T-helper 2 cell (primary cell): ENCODE results near the gene EMC10.
A peak's percentile ranks its signal among the peaks of the same experiment; 100 is the strongest.
"Not testable (repeated sequence)": the region's sequence is repeated elsewhere in the genome, so short reads cannot be mapped to it uniquely, and the experiment has no call there.

ENCODE experiments used
- DNase-seq, 5 experiments: peaks; one replicate each; pipeline versions ENCODE4 v3.0.0 to v3.0.0-alpha.2; 2012 to 2022

Gene EMC10

GRCh38 chr19:50516456-50516855, 40.1 kb downstream of the EMC10 start:
- DNase-seq, result no peak

- DNase-seq, result no peak
These were observed 40.8 kb downstream of the EMC10 start for GRCh38 chr19:50516964-50517703.

DNA sequence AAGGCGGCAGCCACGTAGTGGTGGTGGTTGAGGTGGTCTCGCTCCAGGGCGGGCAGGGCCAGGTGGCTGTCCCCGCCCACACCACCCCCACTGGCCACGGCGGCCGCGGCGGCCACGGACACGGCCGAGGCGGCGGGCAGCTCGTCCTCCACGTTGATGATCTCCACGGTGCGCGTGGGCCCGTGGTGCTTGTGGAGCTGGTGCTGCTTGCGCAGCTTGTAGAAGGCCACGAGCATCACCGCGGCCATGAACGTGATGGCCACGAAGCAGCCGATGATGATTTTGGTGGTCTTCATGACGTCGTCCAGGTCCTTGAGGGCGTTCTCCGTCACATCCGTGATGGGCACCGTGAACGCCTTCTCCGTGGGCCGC, 41.4 kb downstream of the EMC10 start:
- no peak for DNase-seq

DNA sequence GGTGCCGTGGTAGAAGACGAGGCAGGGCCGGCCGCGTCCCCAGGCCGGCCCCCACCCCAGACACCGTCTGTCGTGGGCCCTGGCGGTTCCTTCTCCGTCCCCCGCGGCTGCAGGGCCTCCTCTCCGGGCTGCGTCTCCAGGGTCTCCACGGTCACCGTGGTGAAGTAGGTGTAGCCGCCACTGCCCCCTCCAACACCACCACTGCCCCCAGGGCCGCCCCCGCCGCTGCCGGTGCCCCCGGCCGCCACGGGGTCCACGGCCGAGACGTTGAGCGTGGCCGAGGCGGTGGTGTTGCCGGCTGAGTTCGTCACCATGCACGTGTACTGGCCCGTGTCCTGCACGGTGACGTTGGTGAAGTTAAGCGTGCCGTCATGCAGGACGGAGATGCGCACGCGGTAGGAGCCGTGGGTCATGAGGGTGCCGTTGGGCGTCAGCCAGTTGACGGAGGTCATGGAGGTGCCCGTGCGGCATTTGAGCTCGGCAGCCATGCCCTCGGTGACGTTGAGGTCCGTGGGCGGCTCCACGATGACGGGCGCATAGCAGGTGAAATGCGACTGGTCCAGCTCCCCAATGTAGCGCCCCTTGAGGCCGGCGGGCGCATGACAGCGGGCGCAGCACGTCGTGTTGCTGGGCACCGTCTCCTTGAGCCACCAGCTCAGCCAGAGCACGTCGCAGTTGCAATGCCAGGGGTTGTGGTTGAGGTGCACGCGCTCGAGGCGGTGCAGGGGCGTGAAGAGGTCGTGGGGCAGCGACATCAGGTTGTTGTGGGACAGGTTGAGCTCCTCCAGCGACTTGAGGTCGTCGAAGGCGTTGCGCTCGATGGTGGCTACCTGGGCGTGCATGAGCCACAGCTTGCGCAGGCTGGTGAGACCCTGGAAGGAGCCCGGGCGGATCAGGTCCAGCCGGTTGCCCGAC, 42.0 kb downstream of the EMC10 start:
- DNase-seq, result no peak

DNA sequence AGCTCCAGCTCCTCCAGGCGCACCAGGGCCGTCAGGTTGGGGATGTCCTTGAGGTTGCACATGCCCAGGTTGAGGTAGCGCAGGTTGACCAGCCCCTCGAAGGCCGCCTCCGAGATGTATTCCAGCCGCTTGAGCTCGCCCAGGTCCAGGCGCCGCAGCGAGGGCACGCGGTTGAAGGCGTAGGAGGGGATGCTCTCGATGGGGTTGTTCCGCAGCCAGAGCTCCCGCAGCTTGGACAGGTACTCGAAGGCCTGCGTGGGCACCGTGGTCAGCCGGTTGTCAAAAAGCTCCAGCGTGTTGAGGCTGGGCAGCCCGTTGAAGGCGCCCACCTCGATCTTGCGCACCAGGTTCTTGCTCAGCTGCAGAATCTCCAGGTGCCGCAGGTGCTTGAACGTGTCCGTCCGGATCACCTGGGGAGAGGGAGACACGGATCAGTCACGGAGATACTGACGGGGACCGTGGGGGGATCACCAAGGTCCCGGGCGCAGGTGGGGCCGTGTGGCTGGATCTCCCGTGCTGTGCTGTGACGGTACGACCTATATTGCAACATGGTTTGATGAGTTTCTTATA, 42.8 kb downstream of the EMC10 start:
- no peak for DNase-seq

DNA sequence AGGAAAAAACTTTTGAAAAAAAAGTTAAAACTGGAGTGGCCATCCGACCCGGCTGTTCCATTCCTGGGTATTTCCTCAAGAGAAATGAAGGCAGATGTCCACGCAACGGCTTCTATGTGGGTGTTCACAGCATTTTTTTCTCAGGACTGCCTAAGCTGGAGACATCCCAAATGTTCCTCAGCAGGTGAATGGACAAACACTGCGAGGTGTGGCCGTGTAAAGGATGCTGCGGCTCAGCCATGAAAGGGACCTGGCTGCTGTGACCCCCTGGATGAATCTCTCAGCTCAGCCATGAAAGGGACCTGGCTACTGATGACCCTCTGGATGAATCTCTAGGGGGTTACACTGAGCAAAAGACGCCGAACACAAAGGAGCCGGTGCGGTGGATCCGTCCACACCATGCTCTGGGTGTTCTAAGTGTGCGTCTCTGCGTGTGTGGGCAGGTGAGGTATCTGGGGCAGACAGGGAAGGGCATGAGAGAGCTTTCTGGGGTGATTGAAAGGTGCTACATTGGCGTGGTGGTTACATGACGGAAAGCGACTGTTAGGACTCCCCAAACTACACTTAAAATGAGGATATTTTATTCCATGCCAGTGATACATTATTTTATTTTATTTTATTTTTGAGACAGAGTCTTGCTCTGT, 44.6 kb downstream of the EMC10 start:
- no peak for DNase-seq

- no peak for DNase-seq
These were observed 46.6 kb downstream of the EMC10 start for GRCh38 chr19:50522881-50523280.

GRCh38 chr19:50528052-50528451, 51.7 kb downstream of the EMC10 start:
- DNase-seq, result not testable (repeated sequence)

- DNase-seq, result no peak
These were observed 54.9 kb downstream of the EMC10 start for GRCh38 chr19:50531171-50531612.

DNA sequence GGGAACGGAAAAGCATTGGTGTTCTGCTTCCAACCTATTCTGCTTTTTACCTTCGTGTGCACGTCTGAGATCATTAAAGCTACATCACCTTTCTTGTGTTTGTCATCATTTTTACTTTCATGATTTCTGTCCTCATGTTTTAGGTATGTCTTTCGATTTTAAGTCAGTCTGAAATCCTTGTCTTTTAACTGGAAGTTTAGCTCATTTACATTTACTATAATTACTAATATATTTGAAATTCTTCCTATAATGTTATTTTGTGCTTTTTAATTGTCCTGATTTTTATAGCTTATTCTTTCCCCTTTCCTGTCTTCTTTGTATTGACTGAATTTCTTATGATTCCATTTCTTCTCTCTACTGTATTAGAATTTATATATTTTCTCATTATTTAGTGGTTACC, 56.6 kb downstream of the EMC10 start:
- no peak for DNase-seq

- no peak for DNase-seq
These were observed 58.2 kb downstream of the EMC10 start for GRCh38 chr19:50534478-50534877.

DNA sequence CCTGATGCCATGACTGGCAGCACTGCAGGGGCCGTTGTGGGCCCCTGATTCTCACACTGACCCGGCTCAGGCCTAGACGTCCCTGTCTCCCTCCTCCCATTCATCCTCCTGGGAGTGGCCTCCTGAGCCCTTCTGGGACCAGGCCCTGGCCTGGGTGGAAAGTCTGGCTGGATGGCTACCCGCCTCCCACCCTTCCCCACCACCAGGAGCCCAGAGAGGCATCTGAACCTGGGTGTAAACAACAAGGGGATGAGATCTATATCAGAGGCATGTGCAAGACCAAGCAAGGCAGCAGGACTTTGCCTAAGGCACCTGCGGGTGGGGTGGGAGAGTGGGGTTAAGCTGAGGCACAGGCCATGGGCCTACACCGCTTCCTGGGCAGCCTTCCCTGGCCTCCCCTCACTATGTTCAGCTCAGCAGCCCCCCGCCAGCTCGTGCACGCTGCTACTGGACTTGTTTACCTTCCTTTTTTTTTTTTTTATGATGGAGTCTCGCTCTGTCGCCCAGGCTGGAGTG, 59.4 kb downstream of the EMC10 start:
- DNase-seq, result no peak

DNA sequence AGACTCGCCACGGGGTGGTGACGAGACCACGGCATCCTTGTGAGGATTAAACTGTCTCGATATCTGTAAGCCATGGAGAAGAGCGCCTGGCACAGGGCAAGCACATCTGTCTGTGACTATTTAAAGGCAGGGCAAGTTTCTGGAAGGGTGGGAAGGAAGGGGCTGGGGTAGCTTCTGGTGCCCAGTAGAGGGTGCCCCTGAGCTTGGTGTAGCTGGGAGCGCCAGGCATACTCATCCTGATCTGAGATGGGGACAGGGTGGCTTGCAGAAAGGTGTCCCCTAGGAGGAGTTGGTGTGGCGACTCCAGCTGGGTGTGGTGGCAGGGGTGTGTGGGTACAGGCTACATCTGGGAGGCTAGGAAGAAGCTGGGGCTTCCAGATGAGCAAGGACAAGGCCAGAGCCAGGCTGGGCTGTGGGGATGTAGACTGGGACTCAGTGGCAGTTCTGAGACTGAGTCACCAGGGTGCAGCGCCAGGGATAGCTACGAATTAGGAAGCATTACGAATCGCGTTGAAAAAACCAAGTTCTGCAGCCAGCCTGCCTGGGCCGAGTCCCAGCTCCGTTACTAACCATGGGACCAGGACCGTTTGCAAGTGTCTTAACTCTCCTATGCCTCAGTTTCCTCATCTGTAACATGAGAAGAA, 60.5 kb downstream of the EMC10 start:
- DNase-seq, result no peak

DNA sequence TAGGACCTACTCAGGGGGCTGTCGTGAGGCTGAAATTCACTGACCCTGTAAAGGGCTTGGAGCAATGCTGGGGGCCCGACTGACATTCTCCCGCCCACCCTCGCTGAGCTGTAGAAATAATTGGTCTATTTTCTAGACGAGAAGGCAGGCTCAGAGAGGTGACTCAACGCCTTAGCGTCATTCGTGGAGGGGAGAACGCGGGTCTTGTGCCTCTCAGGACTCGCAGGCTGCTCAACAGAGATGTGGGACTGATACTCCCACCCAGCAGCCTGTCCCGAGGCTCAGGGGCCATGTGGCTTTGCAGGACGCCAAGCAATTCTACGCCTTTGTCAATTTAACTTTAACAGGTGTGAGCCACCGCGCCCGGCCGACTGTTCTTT, 61.0 kb downstream of the EMC10 start:
- no peak for DNase-seq

DNA sequence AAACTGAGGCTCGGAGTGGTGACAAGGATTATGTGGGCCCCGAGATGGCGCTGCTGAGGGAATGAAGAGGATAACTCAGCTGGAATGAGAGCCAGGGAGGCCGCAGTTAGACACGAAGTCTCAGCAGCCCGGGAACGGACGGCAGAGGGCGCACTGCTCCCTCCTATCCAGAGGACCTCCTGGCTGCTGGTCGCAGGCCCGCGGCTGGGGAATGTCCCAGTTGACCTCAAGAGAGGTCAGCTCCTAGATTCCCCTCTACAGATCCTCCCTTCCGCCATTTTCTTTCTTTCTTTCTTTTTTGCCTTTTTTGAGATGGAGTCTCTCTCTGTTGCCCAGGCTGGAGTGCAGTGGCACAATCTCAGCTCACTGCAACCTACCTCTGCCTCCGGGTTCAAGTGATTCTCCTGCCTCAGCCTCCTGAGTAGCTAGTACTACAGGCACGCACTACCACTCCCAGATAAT, 61.5 kb downstream of the EMC10 start:
- peak in 4 of 5 experiments; percentile 10 to 56 (median 50) for DNase-seq
